DND-41 (cell line): Measurements from ENCODE around the gene ACSL1.

Experiments
- EZH2 ChIP-seq: IDR thresholded peaks from 3 replicates; pipeline ENCODE4 v1.6.1; 2012; ENCODE audit warnings: borderline replicate concordance, low read depth, mild to moderate bottlenecking, moderate library complexity, low read length, inconsistent platforms; ENCODE audit not compliant: severe bottlenecking
- TF ChIP-seq, protein P1 (sequence below): IDR thresholded peaks from 2 replicates; pipeline ENCODE4 v1.5.1; 2012; ENCODE audit warnings: borderline replicate concordance, low read length, moderate library complexity, mild to moderate bottlenecking; ENCODE audit not compliant: poor library complexity, severe bottlenecking; ENCODE audit errors: extremely low read depth

DNA sequence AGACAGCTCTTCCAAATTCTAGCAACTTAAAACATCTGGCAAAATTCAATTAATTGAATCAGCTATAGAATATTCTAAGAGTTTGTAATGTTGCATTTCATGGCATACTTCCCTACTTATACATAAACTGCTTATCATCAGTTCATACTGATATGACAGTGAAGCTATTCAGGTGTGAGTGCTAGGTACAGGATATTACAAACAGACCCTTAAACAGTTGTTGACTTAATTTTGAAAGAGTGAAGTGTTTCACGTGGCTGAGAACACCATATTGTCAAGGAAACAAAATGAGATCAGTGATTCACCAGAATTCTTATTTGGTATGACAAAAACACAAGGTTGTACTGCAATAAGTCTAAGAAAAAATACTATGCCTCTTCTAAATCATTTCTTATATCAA lies 119.3 kb downstream of the ACSL1 start:
- TF ChIP-seq, protein P1, sequence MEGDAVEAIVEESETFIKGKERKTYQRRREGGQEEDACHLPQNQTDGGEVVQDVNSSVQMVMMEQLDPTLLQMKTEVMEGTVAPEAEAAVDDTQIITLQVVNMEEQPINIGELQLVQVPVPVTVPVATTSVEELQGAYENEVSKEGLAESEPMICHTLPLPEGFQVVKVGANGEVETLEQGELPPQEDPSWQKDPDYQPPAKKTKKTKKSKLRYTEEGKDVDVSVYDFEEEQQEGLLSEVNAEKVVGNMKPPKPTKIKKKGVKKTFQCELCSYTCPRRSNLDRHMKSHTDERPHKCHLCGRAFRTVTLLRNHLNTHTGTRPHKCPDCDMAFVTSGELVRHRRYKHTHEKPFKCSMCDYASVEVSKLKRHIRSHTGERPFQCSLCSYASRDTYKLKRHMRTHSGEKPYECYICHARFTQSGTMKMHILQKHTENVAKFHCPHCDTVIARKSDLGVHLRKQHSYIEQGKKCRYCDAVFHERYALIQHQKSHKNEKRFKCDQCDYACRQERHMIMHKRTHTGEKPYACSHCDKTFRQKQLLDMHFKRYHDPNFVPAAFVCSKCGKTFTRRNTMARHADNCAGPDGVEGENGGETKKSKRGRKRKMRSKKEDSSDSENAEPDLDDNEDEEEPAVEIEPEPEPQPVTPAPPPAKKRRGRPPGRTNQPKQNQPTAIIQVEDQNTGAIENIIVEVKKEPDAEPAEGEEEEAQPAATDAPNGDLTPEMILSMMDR, result no peak
- no peak for TF ChIP-seq EZH2
